Measurements from ENCODE around the gene TMPRSS3. TPM values are rescaled to one million over a fixed set of nuclear protein-coding genes. Genes with fewer than 3 reads are reported as not detected.

The TMPRSS3 gene
- total RNA-seq, 1 experiment from 2014 or later = 10.3 TPM

GRCh38 chr21:42438316-42439205, 42.7 kb upstream of the TMPRSS3 start:
- intact Hi-C loops (cut with micrococcal nuclease; ENCODE audit: unreplicated experiment) = loop anchor here (10.0 kb wide), 1 partner anchor 54 kb away; no protein-coding TSS in a partner anchor
- DNase-seq = no peak
- peaks cover 30% of the 10 kb centered on the region for H3K27me3 Mint-ChIP-seq (ENCODE audit: unreplicated experiment)
- H3K4me1 Mint-ChIP-seq (ENCODE audit: low read depth, unreplicated experiment) = peaks cover 19% of the 10 kb centered on the region
- no peak for TF ChIP-seq CTCF (IDR thresholded peaks at IDR 0.05; ENCODE audit: unreplicated experiment)
- CTCF ChIA-PET = no interaction called here
- no peak overlapping the region for H3K4me3 Mint-ChIP-seq (ENCODE audit: low read depth, unreplicated experiment)
- peaks cover 2% of the 10 kb centered on the region for H3K9me3 Mint-ChIP-seq (ENCODE audit: low read depth, unreplicated experiment)
- BruUV-seq (replicated peaks) = no TSS peak
- H3K27ac Mint-ChIP-seq (ENCODE audit: unreplicated experiment) = no peak overlapping the region
- H3K36me3 Mint-ChIP-seq (ENCODE audit: insufficient read depth, unreplicated experiment) = no peaks in the 10 kb centered on the region

DNA sequence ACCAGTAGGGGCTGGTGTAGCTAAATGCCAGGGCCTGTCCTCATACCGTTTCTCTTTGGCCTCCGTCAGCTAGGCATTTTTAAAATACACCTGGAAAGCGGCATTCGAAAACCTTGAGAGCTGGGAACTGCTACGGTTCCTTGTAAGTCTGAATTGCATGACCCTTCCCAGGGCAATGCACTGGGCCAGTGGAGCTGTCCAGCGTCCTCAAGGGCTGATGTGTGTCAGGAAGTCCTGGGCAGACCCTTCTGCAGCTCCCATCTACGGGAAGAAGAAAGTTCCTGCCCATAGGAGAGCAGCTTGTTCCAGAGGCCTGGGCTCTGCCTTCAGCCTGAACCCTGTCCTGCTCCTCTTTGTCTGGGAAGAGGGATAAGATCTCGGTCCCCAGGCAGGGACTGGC, 41.9 kb upstream of the TMPRSS3 start:
- Mint-ChIP-seq H3K9me3 (ENCODE audit: low read depth, unreplicated experiment) (peaks cover 2% of the 10 kb centered on the region), H3K36me3 (ENCODE audit: insufficient read depth, unreplicated experiment) (no peaks in the 10 kb centered on the region)

DNA sequence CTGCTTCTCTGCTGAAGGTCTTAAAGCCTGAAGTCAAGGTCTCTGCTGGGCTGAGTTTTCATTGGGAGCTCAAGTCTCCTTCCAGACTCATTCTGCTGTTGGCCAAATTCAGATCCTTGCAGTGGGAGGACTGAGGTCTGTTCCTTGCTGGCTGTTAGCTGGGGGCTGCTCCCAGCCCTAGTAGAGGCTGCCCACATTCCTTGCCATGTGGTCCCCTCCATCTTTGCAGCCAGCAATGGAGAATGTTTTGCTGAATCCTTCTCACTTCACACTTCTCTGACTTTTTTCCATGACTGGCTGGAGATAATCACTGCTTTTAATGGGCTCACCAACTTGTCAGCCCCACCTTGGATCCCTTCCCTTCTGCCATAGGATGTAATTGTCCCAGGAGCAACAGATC, 41.1 kb upstream of the TMPRSS3 start:
- Mint-ChIP-seq H3K27me3 (ENCODE audit: unreplicated experiment) (peaks cover 17% of the 10 kb centered on the region), H3K9me3 (ENCODE audit: low read depth, unreplicated experiment) (peaks cover under 1% of the 10 kb centered on the region), H3K4me3 (ENCODE audit: low read depth, unreplicated experiment) (no peak overlapping the region), H3K27ac (ENCODE audit: unreplicated experiment) (no peak overlapping the region), H3K4me1 (ENCODE audit: low read depth, unreplicated experiment) (peaks cover 22% of the 10 kb centered on the region), H3K36me3 (ENCODE audit: insufficient read depth, unreplicated experiment) (no peaks in the 10 kb centered on the region)
- TF ChIP-seq CTCF (IDR thresholded peaks at IDR 0.05; ENCODE audit: unreplicated experiment) = no peak
- no peak for DNase-seq
- intact Hi-C loops (cut with micrococcal nuclease; ENCODE audit: unreplicated experiment) = loop anchor here (10.0 kb wide), 1 partner anchor 52 kb away; no protein-coding TSS in a partner anchor
- BruUV-seq (replicated peaks) = no TSS peak
- CTCF ChIA-PET = no interaction called here

More for the DNA sequence above, 41.9 kb upstream of the TMPRSS3 start:
- H3K27me3 Mint-ChIP-seq (ENCODE audit: unreplicated experiment) = peaks cover 25% of the 10 kb centered on the region
- no peak for TF ChIP-seq CTCF (IDR thresholded peaks at IDR 0.05; ENCODE audit: unreplicated experiment)
- DNase-seq = no peak
- no peak overlapping the region for H3K4me3 Mint-ChIP-seq (ENCODE audit: low read depth, unreplicated experiment)
- no peak overlapping the region for H3K27ac Mint-ChIP-seq (ENCODE audit: unreplicated experiment)
- intact Hi-C loops (cut with micrococcal nuclease; ENCODE audit: unreplicated experiment) = loop anchor here (10.0 kb wide), 1 partner anchor 53 kb away; no protein-coding TSS in a partner anchor
- BruUV-seq (replicated peaks) = no TSS peak
- H3K4me1 Mint-ChIP-seq (ENCODE audit: low read depth, unreplicated experiment) = peaks cover 22% of the 10 kb centered on the region
- CTCF ChIA-PET = no interaction called here

DNA sequence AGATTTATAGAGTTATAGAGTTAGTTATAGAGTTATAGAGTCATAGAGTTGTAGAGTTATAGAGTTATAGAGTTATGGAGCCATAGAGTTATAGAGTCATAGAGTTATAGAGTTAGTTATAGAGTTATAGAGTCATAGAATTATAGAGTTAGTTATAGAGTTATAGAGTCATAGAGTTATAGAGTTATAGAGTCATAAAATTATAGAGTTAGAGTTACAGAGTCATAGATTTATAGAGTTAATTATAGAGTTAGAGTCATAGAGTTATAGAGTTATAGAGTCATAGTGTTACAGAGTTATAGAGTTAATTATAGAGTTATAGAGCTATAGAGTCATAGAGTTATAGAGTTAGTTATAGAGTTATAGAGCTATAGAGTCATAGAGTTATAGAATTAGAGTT, 40.0 kb upstream of the TMPRSS3 start:
- H3K4me3 Mint-ChIP-seq (ENCODE audit: low read depth, unreplicated experiment) = no peak overlapping the region
- BruUV-seq (replicated peaks) = no TSS peak
- no peak for DNase-seq
- no peaks in the 10 kb centered on the region for H3K9me3 Mint-ChIP-seq (ENCODE audit: low read depth, unreplicated experiment)
- no peak overlapping the region for H3K27ac Mint-ChIP-seq (ENCODE audit: unreplicated experiment)
- no peaks in the 10 kb centered on the region for H3K36me3 Mint-ChIP-seq (ENCODE audit: insufficient read depth, unreplicated experiment)
- intact Hi-C loops (cut with micrococcal nuclease; ENCODE audit: unreplicated experiment) = loop anchor here (10.0 kb wide), 1 partner anchor 51 kb away; no protein-coding TSS in a partner anchor
- H3K27me3 Mint-ChIP-seq (ENCODE audit: unreplicated experiment) = peaks cover 17% of the 10 kb centered on the region
- H3K4me1 Mint-ChIP-seq (ENCODE audit: low read depth, unreplicated experiment) = peaks cover 22% of the 10 kb centered on the region
- CTCF ChIA-PET = no interaction called here
- no peak for TF ChIP-seq CTCF (IDR thresholded peaks at IDR 0.05; ENCODE audit: unreplicated experiment)

All from Calu3 (cell line).